Mucosa of rectum (tissue), 2 donors: Measurements from ENCODE around the gene DNAJC1.

Source experiments
- H3K27ac ChIP-seq, 2 donors: one replicate each; pipeline ENCODE4 v1.7.0; 2013; ENCODE audit warnings: inconsistent platforms in 2 of 2, low read depth in 2 of 2, low read length in 2 of 2
- H3K27me3 ChIP-seq, 2 donors: one replicate each; pipeline ENCODE4 v1.7.0; 2013; ENCODE audit warnings: low read length in 2 of 2; ENCODE audit not compliant: control insufficient read depth in 2 of 2, insufficient read depth in 2 of 2
- H3K36me3 ChIP-seq, 2 donors: one replicate each; pipeline ENCODE4 v1.7.0; 2013; ENCODE audit warnings: low read length in 2 of 2; ENCODE audit not compliant: control insufficient read depth in 2 of 2, insufficient read depth in 2 of 2
- H3K4me1 ChIP-seq, 2 donors: one replicate each; pipeline ENCODE4 v1.7.0; 2013; ENCODE audit warnings: low read length in 2 of 2, mild to moderate bottlenecking in 1 of 2; ENCODE audit not compliant: control insufficient read depth in 2 of 2, insufficient read depth in 2 of 2
- H3K4me3 ChIP-seq, 2 donors: one replicate each; pipeline ENCODE4 v1.7.0; 2013; ENCODE audit warnings: low read length in 2 of 2
- H3K9ac ChIP-seq, 2 donors: one replicate each; pipeline ENCODE4 v1.7.0; 2013; ENCODE audit warnings: low read length in 2 of 2, low read depth in 1 of 2, mild to moderate bottlenecking in 1 of 2
- H3K9me3 ChIP-seq, 2 donors: one replicate each; pipeline ENCODE4 v1.7.0; 2013; ENCODE audit warnings: low read length in 2 of 2; ENCODE audit not compliant: control insufficient read depth in 2 of 2
- donor health status: healthy.
- donor health status: Normal muscosa, but diverticular disease.

The DNAJC1 gene

DNA sequence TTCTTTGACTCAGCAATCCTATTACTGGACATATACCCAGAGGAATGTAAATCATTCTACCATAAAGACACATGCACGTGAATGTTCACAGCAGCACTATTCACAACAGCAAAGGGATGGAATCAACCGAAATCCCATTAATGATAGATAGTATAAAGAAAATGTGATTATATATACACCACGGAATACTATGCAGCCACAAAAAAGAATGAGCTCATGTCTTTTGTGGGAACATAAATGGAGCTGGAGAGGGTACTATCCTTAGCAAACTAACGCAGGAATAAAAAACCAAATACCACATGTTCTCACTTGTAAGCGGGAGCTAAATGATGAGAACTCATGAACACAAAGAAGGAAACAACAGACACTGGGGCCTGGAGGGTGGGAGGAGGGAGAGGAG is 201.9 kb downstream of the DNAJC1 start:
- Histone ChIP-seq H3K36me3 (peaks cover 0 to 4% of the 10 kb centered on the region in 2 donors), H3K27ac (no peak overlapping the region), H3K4me1 (no peaks in the 10 kb centered on the region), H3K9me3 (no peaks in the 10 kb centered on the region), H3K4me3 (no peak overlapping the region), H3K27me3 (no peaks in the 10 kb centered on the region), H3K9ac (no peak overlapping the region)

DNA sequence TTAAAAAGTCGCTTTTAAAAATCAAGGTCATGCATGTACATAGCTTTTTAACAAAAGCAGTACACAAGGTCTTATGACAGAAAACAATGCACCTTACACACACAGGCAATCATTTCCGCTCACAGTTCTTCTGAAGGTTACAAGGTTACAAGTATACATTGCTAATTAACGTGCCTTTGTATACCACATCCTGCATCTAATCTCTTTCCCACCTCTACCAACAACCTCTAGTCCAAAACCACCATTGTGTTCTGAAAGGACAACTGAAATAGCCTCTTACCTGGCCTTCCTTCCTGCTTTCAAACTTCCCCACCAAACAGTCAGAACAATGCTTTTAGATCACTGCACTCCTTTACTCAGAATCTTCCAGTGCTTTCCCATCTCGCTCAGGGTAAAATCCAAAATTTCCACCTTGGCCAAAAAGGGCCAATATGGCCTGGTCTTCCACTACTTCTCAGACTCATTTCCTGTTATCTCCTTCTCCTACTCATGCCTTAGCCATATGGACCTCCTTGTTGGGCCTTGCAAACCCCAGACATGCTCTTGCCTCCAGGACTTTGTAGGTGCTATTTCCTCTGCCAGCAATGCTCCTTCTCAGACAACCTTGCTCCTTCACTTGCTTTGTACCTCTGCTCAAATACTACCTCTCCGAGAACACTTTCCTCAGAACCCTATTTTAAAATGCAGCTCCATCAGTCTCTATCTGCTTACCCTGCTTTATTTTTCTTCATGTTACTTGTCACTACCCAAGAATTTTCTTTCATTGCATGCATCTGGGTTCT is 205.4 kb downstream of the DNAJC1 start:
- Histone ChIP-seq H3K36me3 (peaks cover 0 to 4% of the 10 kb centered on the region in 2 donors), H3K4me1 (no peaks in the 10 kb centered on the region), H3K27me3 (no peaks in the 10 kb centered on the region), H3K27ac (no peak overlapping the region), H3K9me3 (no peaks in the 10 kb centered on the region), H3K9ac (no peak overlapping the region), H3K4me3 (no peak overlapping the region)

GRCh38 chr10:21797533-21797932 is 206.0 kb downstream of the DNAJC1 start:
- no peak overlapping the region for H3K27ac ChIP-seq
- no peaks in the 10 kb centered on the region for H3K4me1 ChIP-seq
- H3K9ac ChIP-seq = no peak overlapping the region
- no peak overlapping the region for H3K4me3 ChIP-seq
- H3K36me3 ChIP-seq = peaks cover 0 to 4% of the 10 kb centered on the region in 2 donors
- no peaks in the 10 kb centered on the region for H3K27me3 ChIP-seq
- no peaks in the 10 kb centered on the region for H3K9me3 ChIP-seq

DNA sequence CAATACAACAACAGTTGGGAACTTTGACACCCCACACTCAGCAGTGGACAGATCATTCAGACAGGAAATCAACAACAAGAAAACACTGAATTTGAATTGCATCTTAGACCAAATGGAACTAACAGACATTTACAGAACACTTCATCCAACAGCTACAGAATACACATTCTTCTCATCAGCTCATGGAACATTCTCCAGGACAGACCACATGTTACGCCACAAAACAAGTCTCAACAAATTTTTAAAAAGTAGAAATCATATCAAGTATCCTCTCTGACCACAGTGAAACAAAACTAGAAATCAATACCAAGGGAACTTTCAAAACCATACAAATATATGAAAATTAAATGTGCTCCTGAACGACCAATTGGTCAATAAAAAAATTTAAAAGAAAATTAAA is 212.3 kb downstream of the DNAJC1 start:
- H3K4me3 ChIP-seq = no peak overlapping the region
- no peaks in the 10 kb centered on the region for H3K4me1 ChIP-seq
- H3K9ac ChIP-seq = no peak overlapping the region
- H3K36me3 ChIP-seq = no peaks in the 10 kb centered on the region
- H3K27me3 ChIP-seq = no peaks in the 10 kb centered on the region
- no peak overlapping the region for H3K27ac ChIP-seq
- no peaks in the 10 kb centered on the region for H3K9me3 ChIP-seq

- H3K4me3 ChIP-seq = no peak overlapping the region
- no peaks in the 10 kb centered on the region for H3K4me1 ChIP-seq
- H3K27me3 ChIP-seq = no peaks in the 10 kb centered on the region
- no peak overlapping the region for H3K27ac ChIP-seq
- no peaks in the 10 kb centered on the region for H3K9me3 ChIP-seq
- H3K9ac ChIP-seq = no peak overlapping the region
- H3K36me3 ChIP-seq = no peaks in the 10 kb centered on the region
Measured at GRCh38 chr10:21776883-21777282, 226.6 kb downstream of the DNAJC1 start.

GRCh38 chr10:21771219-21771618 is 232.3 kb downstream of the DNAJC1 start:
- Histone ChIP-seq H3K36me3 (no peaks in the 10 kb centered on the region), H3K4me1 (no peaks in the 10 kb centered on the region), H3K9ac (no peak overlapping the region)

DNA sequence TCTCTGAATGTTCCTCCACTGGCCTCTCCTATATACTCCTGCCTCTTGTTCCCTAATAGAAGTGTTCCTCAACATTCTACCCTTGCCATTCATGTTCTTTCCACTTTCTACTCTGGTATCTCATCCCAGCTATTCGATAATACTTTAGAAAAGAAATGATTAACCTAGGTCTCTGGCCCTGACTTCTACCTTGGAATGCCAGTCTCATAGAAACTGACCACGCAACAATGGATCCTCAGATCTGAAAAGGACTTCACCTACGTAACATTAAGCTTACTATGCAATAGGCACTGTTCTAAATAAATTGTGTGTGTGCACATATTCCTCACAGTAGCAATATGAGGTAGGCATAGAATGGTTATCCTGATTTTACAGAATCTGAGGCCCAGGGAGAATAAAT is 234.5 kb downstream of the DNAJC1 start:
- Histone ChIP-seq H3K27ac (no peak overlapping the region), H3K4me3 (no peak overlapping the region), H3K27me3 (no peaks in the 10 kb centered on the region), H3K9ac (no peak overlapping the region), H3K9me3 (no peaks in the 10 kb centered on the region), H3K4me1 (no peaks in the 10 kb centered on the region), H3K36me3 (no peaks in the 10 kb centered on the region)

More at GRCh38 chr10:21771219-21771618, 232.3 kb downstream of the DNAJC1 start:
- no peaks in the 10 kb centered on the region for H3K9me3 ChIP-seq
- H3K27ac ChIP-seq = no peak overlapping the region
- no peaks in the 10 kb centered on the region for H3K27me3 ChIP-seq
- no peak overlapping the region for H3K4me3 ChIP-seq

DNA sequence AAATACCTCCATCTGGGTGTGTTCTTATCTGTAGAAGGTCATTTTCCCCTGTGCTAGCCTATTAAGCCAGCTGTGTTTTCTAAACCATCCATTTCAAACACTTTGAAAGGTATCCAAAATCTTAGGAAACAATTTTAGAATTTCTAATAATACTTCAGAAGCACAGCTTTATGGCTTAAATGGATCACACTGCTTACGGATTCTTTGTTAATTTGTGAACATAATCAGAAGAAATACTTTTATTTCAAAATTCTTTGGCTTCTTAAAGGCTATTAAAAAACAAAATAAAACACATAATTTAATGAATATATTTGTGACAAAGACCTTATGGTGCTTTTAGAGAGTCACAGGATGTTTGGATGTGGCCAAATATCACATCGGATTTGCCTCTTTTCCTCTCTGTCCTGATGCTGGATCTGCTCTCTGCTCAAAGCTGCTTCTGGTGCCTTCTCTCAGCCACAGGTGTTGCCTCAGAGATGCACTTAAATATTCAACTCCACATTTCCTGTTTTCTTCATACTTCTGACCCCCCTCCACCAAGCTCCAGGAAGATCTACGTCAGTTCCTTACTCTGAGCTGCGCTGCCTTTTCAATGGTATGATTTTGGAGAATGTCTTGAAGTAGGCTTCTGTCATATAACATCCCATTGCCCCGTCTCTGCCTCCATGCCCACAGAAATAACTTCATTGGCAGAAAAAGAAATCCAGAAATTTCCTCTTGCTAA is 238.9 kb downstream of the DNAJC1 start:
- Histone ChIP-seq H3K4me1 (no peaks in the 10 kb centered on the region), H3K4me3 (no peak overlapping the region), H3K27ac (no peak overlapping the region), H3K9me3 (no peaks in the 10 kb centered on the region), H3K27me3 (no peaks in the 10 kb centered on the region), H3K36me3 (no peaks in the 10 kb centered on the region), H3K9ac (no peak overlapping the region)

DNA sequence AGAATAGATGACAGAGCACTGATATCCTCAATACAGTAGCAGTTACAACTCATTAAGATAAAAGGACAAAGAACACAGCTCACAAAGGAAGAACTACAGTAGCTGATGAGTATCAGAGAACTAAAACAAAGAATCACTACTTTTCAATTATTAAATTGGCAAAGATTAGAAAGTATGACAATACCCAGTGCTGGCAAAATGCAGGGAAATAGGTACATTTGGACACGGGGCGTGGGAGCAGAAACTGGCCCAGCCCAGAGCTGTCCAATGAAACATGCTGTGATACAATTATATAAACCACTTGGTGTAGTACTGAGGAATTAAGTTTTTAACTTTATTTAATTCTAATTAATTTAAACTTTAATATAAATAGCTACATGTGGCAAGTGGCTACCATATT is 243.2 kb downstream of the DNAJC1 start:
- H3K4me3 ChIP-seq = no peak overlapping the region
- peaks cover 5 to 7% of the 10 kb centered on the region in 2 donors for H3K36me3 ChIP-seq
- H3K9ac ChIP-seq = no peak overlapping the region
- H3K27me3 ChIP-seq = no peaks in the 10 kb centered on the region
- H3K4me1 ChIP-seq = no peaks in the 10 kb centered on the region
- H3K9me3 ChIP-seq = no peaks in the 10 kb centered on the region
- H3K27ac ChIP-seq = no peak overlapping the region

DNA sequence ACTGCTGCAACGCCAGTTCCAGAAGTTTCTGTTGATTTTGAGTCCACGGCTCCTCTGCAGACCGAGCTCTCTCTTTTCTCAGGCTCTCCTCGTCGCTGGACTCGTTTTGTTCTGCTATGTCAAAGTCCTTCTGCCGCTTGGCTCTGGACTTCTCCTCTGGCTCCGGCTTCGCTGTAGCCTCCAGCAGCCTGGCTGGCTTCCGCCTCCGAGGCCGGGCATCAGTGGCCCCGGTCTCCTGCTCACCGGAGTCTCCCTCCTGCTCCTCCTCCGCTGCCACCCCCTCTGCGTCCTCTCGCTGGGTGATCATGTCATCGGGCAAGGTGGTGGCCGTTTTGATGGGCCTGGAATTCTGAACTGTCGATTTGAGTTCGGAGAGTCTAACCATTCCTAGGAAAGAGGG is 244.3 kb downstream of the DNAJC1 start:
- H3K4me3 ChIP-seq = no peak overlapping the region
- no peaks in the 10 kb centered on the region for H3K4me1 ChIP-seq
- H3K27ac ChIP-seq = no peak overlapping the region
- H3K36me3 ChIP-seq = peaks cover 5 to 7% of the 10 kb centered on the region in 2 donors
- H3K27me3 ChIP-seq = no peaks in the 10 kb centered on the region
- H3K9me3 ChIP-seq = no peaks in the 10 kb centered on the region
- H3K9ac ChIP-seq = no peak overlapping the region
